GM12878 (cell line): ENCODE results near the gene ZNFX1. TPM values are rescaled to one million over a fixed set of nuclear protein-coding genes. Genes with fewer than 3 reads are reported as not detected.

Source experiments
- BCL11A ChIP-seq: IDR thresholded peaks from 2 replicates; pipeline ENCODE4 v1.6.1; 2011; ENCODE audit warnings: low read depth, low read length
- CHD1 ChIP-seq: IDR thresholded peaks from 2 replicates; pipeline ENCODE4 v1.6.1; 2012; ENCODE audit warnings: low read depth, low read length, improper control_type of control experiment
- ETV6 ChIP-seq, 2 experiments: fragments of 450-650 bp in 1 of 2; IDR thresholded peaks in 1 of 2; conservative IDR thresholded peaks in 1 of 2; 2 replicates each; pipeline ENCODE4 v1.6.1; 2014; ENCODE audit warnings: antibody characterized with exemption in 1 of 2, borderline replicate concordance in 1 of 2, low read depth in 1 of 2, mild to moderate bottlenecking in 1 of 2, moderate library complexity in 1 of 2
- GATAD2B ChIP-seq: fragments of 450-650 bp; conservative IDR thresholded peaks from 2 replicates; pipeline ENCODE4 v1.6.1; 2017; ENCODE audit warnings: low read depth, mild to moderate bottlenecking, moderate library complexity
- HDAC6 ChIP-seq: fragments of 200-600 bp; sonication (generic); IDR thresholded peaks from one replicate; pipeline ENCODE4 v1.8.0; 2017; ENCODE audit warnings: antibody characterized with exemption; ENCODE audit not compliant: unreplicated experiment
- IKZF2 ChIP-seq, 2 experiments: fragments of 450-650 bp; IDR thresholded peaks; 2 replicates each; pipeline ENCODE4 v1.6.1; 2017; ENCODE audit warnings: mild to moderate bottlenecking in 2 of 2, moderate library complexity in 2 of 2
- LARP7 ChIP-seq: fragments of 450-650 bp; IDR thresholded peaks from 2 replicates; pipeline ENCODE4 v1.6.1; 2017; ENCODE audit warnings: mild to moderate bottlenecking
- MLLT1 ChIP-seq: fragments of 450-650 bp; IDR thresholded peaks from 2 replicates; pipeline ENCODE4 v1.6.1; 2016; ENCODE audit warnings: mild to moderate bottlenecking
- MXI1 ChIP-seq: fragments of 150-350 bp; IDR thresholded peaks from 2 replicates; pipeline ENCODE4 v1.6.1; 2011; ENCODE audit warnings: low read depth, mild to moderate bottlenecking, inconsistent platforms, low read length, improper control_type of control experiment
- NKRF ChIP-seq: fragments of 450-650 bp; conservative IDR thresholded peaks from 2 replicates; pipeline ENCODE4 v1.6.1; 2017; ENCODE audit warnings: mild to moderate bottlenecking, moderate library complexity
- POLR2A ChIP-seq: IDR thresholded peaks from 2 replicates; pipeline ENCODE4 v1.6.1; 2011; ENCODE audit warnings: low read depth, mild to moderate bottlenecking, low read length
- RAD21 ChIP-seq: IDR thresholded peaks from 2 replicates; pipeline ENCODE4 v1.6.1; 2011; ENCODE audit warnings: mild to moderate bottlenecking, low read depth, low read length, moderate library complexity; ENCODE audit not compliant: insufficient read depth
- RUNX3 ChIP-seq: IDR thresholded peaks from 2 replicates; pipeline ENCODE4 v1.6.1; 2012; ENCODE audit warnings: low read length, inconsistent platforms
- SIN3A ChIP-seq: IDR thresholded peaks from 2 replicates; pipeline ENCODE4 v1.6.1; 2012; ENCODE audit warnings: low read depth, low read length, improper control_type of control experiment
- SMAD1 ChIP-seq: fragments of 450-650 bp; IDR thresholded peaks from 2 replicates; pipeline ENCODE4 v1.6.1; 2018; ENCODE audit warnings: mild to moderate bottlenecking, low read depth; ENCODE audit not compliant: partially characterized antibody
- SMARCA5 ChIP-seq: fragments of 450-650 bp; IDR thresholded peaks from 2 replicates; pipeline ENCODE4 v1.6.1; 2017; ENCODE audit warnings: mild to moderate bottlenecking
- TAF1 ChIP-seq: IDR thresholded peaks from 2 replicates; pipeline ENCODE4 v1.6.1; 2011; ENCODE audit warnings: mild to moderate bottlenecking, low read depth, low read length, borderline replicate concordance
- TBL1XR1 ChIP-seq: IDR thresholded peaks from 2 replicates; pipeline ENCODE4 v1.6.1; 2012; ENCODE audit warnings: low read depth, low read length, improper control_type of control experiment
- ZNF384 ChIP-seq: IDR thresholded peaks from 2 replicates; pipeline ENCODE4 v1.6.1; 2012; ENCODE audit warnings: low read depth, mild to moderate bottlenecking, low read length, improper control_type of control experiment, borderline replicate concordance
- polyA plus RNA-seq, 11 experiments: library from polyadenylated mRNA; depleted of rRNA in 4 of 11; unstranded in 6 of 11; stranded (reverse) in 5 of 11; fragments of >200 nt; fragmentation: Nextera tagmentation in 4 of 11; fragmentation: Illumina TruSeq in 1 of 11; extraction: Ambion mirVana in 4 of 11; extraction: Trizol in 1 of 11; gene quantifications; 1 replicate in 1 of 11; 2 replicates in 10 of 11; pipeline versions ENCODE4 v1.2.1 to v1.2.3, GENCODE V29; 2011 to 2016; ENCODE audit warnings: inconsistent platforms in 2 of 11, missing spikeins in 2 of 11, low read depth in 1 of 11
- total RNA-seq, 4 experiments: library from RNA; depleted of rRNA in 3 of 4; stranded (reverse); fragments of >200 nt in 3 of 4; fragmentation: Illumina TruSeq in 1 of 4; extraction: Trizol in 1 of 4; gene quantifications; 2 replicates each; pipeline versions ENCODE4 v1.2.1 to v1.2.3, GENCODE V29; 2013 to 2021
- TF ChIP-seq, protein P1 (sequence below): fragments of 450-650 bp; IDR thresholded peaks from 2 replicates; pipeline ENCODE4 v1.6.1; 2016; ENCODE audit warnings: mild to moderate bottlenecking, moderate library complexity, borderline replicate concordance

Gene ZNFX1
- total and polyA plus RNA-seq, 10 of the 15 experiments (the other 5 are each of a cell fraction or from before 2014, with no cell fraction given): 7.4 to 31.5 (median 25.6) TPM

- TF ChIP-seq ZNF384 (no peak), SIN3A (peak; percentile 2), IKZF2 (IDR thresholded peaks at IDR 0.05) (peak; percentile 57 to 69), RUNX3 (peak; percentile 89), RAD21 (no peak), POLR2A (peak; percentile 99), ETV6 (conservative IDR thresholded peaks at IDR 0.05 in 1 of 2, IDR thresholded peaks at IDR 0.05 in 1 of 2; ENCODE audit: borderline replicate concordance in 1 of 2, low read depth in 1 of 2) (no peak), BCL11A (no peak), MLLT1 (peak; percentile 98), HDAC6 (peak; percentile 94), LARP7 (peak; percentile 95), SMARCA5 (peak; percentile 51), TBL1XR1 (0 out of 2 replicates have a peak, but pooled peaks have one; percentile 34), GATAD2B (peak; percentile 96; the same call in 1 of the 2 replicates), MXI1 (peak; percentile 88), SMAD1 (peak; percentile 97), CHD1 (no peak), TAF1 (peak; percentile 99), NKRF (peak; percentile 76)
- TF ChIP-seq, protein P1, sequence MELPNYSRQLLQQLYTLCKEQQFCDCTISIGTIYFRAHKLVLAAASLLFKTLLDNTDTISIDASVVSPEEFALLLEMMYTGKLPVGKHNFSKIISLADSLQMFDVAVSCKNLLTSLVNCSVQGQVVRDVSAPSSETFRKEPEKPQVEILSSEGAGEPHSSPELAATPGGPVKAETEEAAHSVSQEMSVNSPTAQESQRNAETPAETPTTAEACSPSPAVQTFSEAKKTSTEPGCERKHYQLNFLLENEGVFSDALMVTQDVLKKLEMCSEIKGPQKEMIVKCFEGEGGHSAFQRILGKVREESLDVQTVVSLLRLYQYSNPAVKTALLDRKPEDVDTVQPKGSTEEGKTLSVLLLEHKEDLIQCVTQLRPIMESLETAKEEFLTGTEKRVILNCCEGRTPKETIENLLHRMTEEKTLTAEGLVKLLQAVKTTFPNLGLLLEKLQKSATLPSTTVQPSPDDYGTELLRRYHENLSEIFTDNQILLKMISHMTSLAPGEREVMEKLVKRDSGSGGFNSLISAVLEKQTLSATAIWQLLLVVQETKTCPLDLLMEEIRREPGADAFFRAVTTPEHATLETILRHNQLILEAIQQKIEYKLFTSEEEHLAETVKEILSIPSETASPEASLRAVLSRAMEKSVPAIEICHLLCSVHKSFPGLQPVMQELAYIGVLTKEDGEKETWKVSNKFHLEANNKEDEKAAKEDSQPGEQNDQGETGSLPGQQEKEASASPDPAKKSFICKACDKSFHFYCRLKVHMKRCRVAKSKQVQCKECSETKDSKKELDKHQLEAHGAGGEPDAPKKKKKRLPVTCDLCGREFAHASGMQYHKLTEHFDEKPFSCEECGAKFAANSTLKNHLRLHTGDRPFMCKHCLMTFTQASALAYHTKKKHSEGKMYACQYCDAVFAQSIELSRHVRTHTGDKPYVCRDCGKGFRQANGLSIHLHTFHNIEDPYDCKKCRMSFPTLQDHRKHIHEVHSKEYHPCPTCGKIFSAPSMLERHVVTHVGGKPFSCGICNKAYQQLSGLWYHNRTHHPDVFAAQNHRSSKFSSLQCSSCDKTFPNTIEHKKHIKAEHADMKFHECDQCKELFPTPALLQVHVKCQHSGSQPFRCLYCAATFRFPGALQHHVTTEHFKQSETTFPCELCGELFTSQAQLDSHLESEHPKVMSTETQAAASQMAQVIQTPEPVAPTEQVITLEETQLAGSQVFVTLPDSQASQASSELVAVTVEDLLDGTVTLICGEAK: peak; percentile 45; the same call in 1 of the 2 replicates
Observed at GRCh38 chr20:49278036-49278817, at the start of gene ZNFX1 (continued).
